Muscle of arm (tissue), 14 donors: ENCODE results near the gene KRT77. TPM values are rescaled to one million over a fixed set of nuclear protein-coding genes. Genes with fewer than 3 reads are reported as not detected.
"Not testable (repeated sequence)": the region's sequence is repeated elsewhere in the genome, so short reads cannot be mapped to it uniquely, and the experiment has no call there.

Source experiments
- DNase-seq: peaks from one replicate; pipeline ENCODE4 v3.0.0-alpha.2; 2013
- long read RNA-seq, 11 donors: transcript quantifications; one replicate each; lab custom pipeline, GENCODE V29; 2026
- polyA plus RNA-seq, 12 donors: library from polyadenylated mRNA; unstranded; fragments of 120-200 nt; gene quantifications; one replicate each; pipeline ENCODE4 v1.2.1, GENCODE V29; 2013; ENCODE audit not compliant: insufficient read length in 12 of 12

KRT77 gene
- 1 to 10 TPM in 2 of 12 donors, under 1 TPM in 3, not detected in 7; 0.04 to 4.6 (median 0.60) TPM for polyA plus RNA-seq
- long read RNA-seq, donor 1: 0 reads
- long read RNA-seq, donor 2: 0 reads
- long read RNA-seq, donor 3: 0 reads
- long read RNA-seq, donor 4: 0 reads
- long read RNA-seq, donor 5: 0 reads
- long read RNA-seq, donor 6: 0 reads
- long read RNA-seq, donor 7: 0 reads
- long read RNA-seq, donor 8: 0 reads
- long read RNA-seq, donor 9: 0 reads
- long read RNA-seq, donor 10: 0 reads
- long read RNA-seq, donor 11: 0 reads

GRCh38 chr12:52703424-52703823 lies at the start of gene KRT77:
Gene KRT77 (minus strand): TSS chr12:52703524. CDS start chr12:52703434, 90 bp downstream.
- no peak for DNase-seq

GRCh38 chr12:52752516-52752915 lies 49.2 kb upstream of the KRT77 start:
- DNase-seq: no peak

- no peak for DNase-seq
These were observed 48.5 kb upstream of the KRT77 start for GRCh38 chr12:52751795-52752194.

GRCh38 chr12:52750532-52750931 lies 47.2 kb upstream of the KRT77 start:
- not testable (repeated sequence) for DNase-seq

GRCh38 chr12:52749827-52750226 lies 46.5 kb upstream of the KRT77 start:
- DNase-seq: no peak

- DNase-seq: no peak
These were observed 45.3 kb upstream of the KRT77 start for GRCh38 chr12:52748578-52748977.

- DNase-seq: no peak
These were observed 42.2 kb upstream of the KRT77 start for GRCh38 chr12:52745554-52745953.

GRCh38 chr12:52744493-52745156 lies 41.3 kb upstream of the KRT77 start:
- no peak for DNase-seq

GRCh38 chr12:52742822-52743457 lies 39.6 kb upstream of the KRT77 start:
- no peak for DNase-seq

GRCh38 chr12:52742196-52742580 lies 38.9 kb upstream of the KRT77 start:
- no peak for DNase-seq

GRCh38 chr12:52741375-52742195 lies 38.3 kb upstream of the KRT77 start:
- peak; percentile 75 for DNase-seq

- DNase-seq: no peak
These were observed 37.3 kb upstream of the KRT77 start for GRCh38 chr12:52740584-52740983.

- DNase-seq: no peak
These were observed 36.6 kb upstream of the KRT77 start for GRCh38 chr12:52739963-52740362.

- DNase-seq: no peak
These were observed 32.7 kb upstream of the KRT77 start for GRCh38 chr12:52735816-52736632.

- no peak for DNase-seq
These were observed 31.8 kb upstream of the KRT77 start for GRCh38 chr12:52735106-52735505.

GRCh38 chr12:52730793-52731192 lies 27.5 kb upstream of the KRT77 start:
- no peak for DNase-seq

- no peak for DNase-seq
These were observed 27.1 kb upstream of the KRT77 start for GRCh38 chr12:52730383-52730782.

GRCh38 chr12:52729147-52729546 lies 25.8 kb upstream of the KRT77 start:
- no peak for DNase-seq

GRCh38 chr12:52728374-52728773 lies 25.1 kb upstream of the KRT77 start:
- DNase-seq: no peak

- no peak for DNase-seq
These were observed 23.7 kb upstream of the KRT77 start for GRCh38 chr12:52727037-52727436.

GRCh38 chr12:52726451-52726850 lies 23.1 kb upstream of the KRT77 start:
- DNase-seq: no peak
